Transverse colon (tissue), 4 donors: ENCODE measurements around the gene TGM1. TPM values are rescaled to one million over a fixed set of nuclear protein-coding genes. Genes with fewer than 3 reads are reported as not detected.

Experiments used
- DNase-seq: peaks from one replicate; pipeline ENCODE4 v3.0.0-alpha.2; 2019
- H3K27ac ChIP-seq, 4 donors: fragments of 200-600 bp; sonication (generic); 2 replicates each; pipeline ENCODE4 v1.5.1; 2016 to 2018; ENCODE audit warnings: inconsistent platforms in 4 of 4
- H3K27me3 ChIP-seq: fragments of 200-600 bp; sonication (generic); 2 replicates; pipeline ENCODE4 v1.5.1; 2017; ENCODE audit warnings: inconsistent platforms
- H3K36me3 ChIP-seq, 4 donors: fragments of 200-600 bp; sonication (generic); 2 replicates each; pipeline ENCODE4 v1.5.1; 2017 to 2019; ENCODE audit warnings: inconsistent platforms in 4 of 4
- H3K4me1 ChIP-seq, 4 donors: fragments of 200-600 bp; sonication (generic); 2 replicates each; pipeline ENCODE4 v1.5.1; 2017 to 2020; ENCODE audit warnings: inconsistent platforms in 4 of 4
- H3K4me3 ChIP-seq, 4 donors: fragments of 200-600 bp; sonication (generic); 1 replicate in 1 of 4; 2 replicates in 3 of 4; pipeline versions ENCODE4 v1.5.1 to v1.6.1; 2017 to 2019; ENCODE audit warnings: inconsistent platforms in 4 of 4
- H3K9me3 ChIP-seq, 2 donors: fragments of 200-600 bp; sonication (generic); 2 replicates each; pipeline ENCODE4 v1.5.1; 2017 to 2019; ENCODE audit warnings: inconsistent platforms in 2 of 2
- EP300 ChIP-seq: sonication (generic); formaldehyde crosslinking; IDR thresholded peaks from one replicate; pipeline ENCODE4 v1.6.1; 2017; ENCODE audit warnings: antibody characterized with exemption, low read depth
- POLR2A ChIP-seq: fragments of 450-650 bp; IDR thresholded peaks from one replicate; pipeline ENCODE4 v1.6.1; 2016; ENCODE audit warnings: antibody characterized with exemption, mild to moderate bottlenecking, moderate library complexity
- POLR2AphosphoS5 ChIP-seq, 3 donors: sonication (generic); formaldehyde crosslinking; IDR thresholded peaks; one replicate each; pipeline ENCODE4 v1.6.1; 2016; ENCODE audit warnings: antibody characterized with exemption in 3 of 3
- WGBS, 2 donors: methylation state at CpG; one replicate each; pipeline ENCODE4 v1.1.5; 2018; ENCODE audit warnings: low coverage in 1 of 2; 5-methylcytosine and 5-hydroxymethylcytosine counted together
- in situ Hi-C, 4 donors: fragments of 200-750 bp; cut with MboI; loops; one replicate each; pipeline versions ENCODE4 v1.15.0 to v1.15.1; 2017; ENCODE audit warnings: low sequenced_read_pairs in 3 of 4, low pct_ligation_motif_present in 1 of 4, low pct_unique_long_range_greater_than_20kb in 1 of 4
- intact Hi-C: fragments of 100-400 bp; cut with DNase I; formaldehyde crosslinking; loops from one replicate; pipeline ENCODE4 v1.15.1; 2023; ENCODE audit warnings: low total_unique reads
- total RNA-seq, 4 donors: library from RNA; depleted of rRNA; stranded (reverse); fragments of >200 nt; gene quantifications; one replicate each; pipeline ENCODE4 v1.1.0, GENCODE V29; 2016
- TF ChIP-seq, protein P1 (sequence below), 5 experiments: fragments of 200-600 bp in 3 of 5; fragments of 450-650 bp in 2 of 5; sonication (generic) in 3 of 5; IDR thresholded peaks; 1 replicate in 2 of 5; 2 replicates in 3 of 5; pipeline ENCODE4 v1.5.1; 2016 to 2017; ENCODE audit warnings: antibody characterized with exemption in 5 of 5, inconsistent platforms in 3 of 5, mild to moderate bottlenecking in 2 of 5, moderate library complexity in 1 of 5

Gene TGM1
- total RNA-seq, 4 donors from 2014 or later: 1.4 to 96.5 (median 2.2) TPM; not detected in 1

DNA sequence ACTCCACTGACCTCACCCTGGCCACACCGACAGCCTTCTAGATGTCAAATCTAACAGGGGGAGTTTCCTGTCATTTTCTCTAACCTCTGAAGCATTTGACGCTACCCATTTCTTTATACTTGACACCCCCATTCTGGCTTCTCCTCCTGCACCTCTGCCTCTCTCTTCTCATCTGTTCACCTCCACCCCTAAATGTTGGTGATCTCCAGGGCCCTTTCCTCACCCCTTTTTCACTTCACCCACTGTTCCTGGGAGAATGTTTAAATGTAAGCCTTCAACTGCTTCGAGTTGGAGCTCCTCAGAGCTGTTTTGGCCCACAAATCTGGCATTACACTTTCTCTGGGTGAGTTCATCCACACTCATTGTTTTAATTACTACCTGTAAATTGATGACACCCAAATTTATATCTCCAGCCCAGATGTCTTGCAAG, 8.9 kb upstream of the TGM1 start:
- TF ChIP-seq EP300: no peak
- TF ChIP-seq POLR2A: no peak
- TF ChIP-seq, protein P1, sequence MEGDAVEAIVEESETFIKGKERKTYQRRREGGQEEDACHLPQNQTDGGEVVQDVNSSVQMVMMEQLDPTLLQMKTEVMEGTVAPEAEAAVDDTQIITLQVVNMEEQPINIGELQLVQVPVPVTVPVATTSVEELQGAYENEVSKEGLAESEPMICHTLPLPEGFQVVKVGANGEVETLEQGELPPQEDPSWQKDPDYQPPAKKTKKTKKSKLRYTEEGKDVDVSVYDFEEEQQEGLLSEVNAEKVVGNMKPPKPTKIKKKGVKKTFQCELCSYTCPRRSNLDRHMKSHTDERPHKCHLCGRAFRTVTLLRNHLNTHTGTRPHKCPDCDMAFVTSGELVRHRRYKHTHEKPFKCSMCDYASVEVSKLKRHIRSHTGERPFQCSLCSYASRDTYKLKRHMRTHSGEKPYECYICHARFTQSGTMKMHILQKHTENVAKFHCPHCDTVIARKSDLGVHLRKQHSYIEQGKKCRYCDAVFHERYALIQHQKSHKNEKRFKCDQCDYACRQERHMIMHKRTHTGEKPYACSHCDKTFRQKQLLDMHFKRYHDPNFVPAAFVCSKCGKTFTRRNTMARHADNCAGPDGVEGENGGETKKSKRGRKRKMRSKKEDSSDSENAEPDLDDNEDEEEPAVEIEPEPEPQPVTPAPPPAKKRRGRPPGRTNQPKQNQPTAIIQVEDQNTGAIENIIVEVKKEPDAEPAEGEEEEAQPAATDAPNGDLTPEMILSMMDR (IDR thresholded peaks at IDR 0.05): no peak
- no peak for TF ChIP-seq POLR2AphosphoS5 (IDR thresholded peaks at IDR 0.05)
- intact Hi-C loops: no loop called here
- peaks cover 0 to 8% (median 0%) of the 10 kb centered on the region in 4 donors for H3K36me3 ChIP-seq

DNA sequence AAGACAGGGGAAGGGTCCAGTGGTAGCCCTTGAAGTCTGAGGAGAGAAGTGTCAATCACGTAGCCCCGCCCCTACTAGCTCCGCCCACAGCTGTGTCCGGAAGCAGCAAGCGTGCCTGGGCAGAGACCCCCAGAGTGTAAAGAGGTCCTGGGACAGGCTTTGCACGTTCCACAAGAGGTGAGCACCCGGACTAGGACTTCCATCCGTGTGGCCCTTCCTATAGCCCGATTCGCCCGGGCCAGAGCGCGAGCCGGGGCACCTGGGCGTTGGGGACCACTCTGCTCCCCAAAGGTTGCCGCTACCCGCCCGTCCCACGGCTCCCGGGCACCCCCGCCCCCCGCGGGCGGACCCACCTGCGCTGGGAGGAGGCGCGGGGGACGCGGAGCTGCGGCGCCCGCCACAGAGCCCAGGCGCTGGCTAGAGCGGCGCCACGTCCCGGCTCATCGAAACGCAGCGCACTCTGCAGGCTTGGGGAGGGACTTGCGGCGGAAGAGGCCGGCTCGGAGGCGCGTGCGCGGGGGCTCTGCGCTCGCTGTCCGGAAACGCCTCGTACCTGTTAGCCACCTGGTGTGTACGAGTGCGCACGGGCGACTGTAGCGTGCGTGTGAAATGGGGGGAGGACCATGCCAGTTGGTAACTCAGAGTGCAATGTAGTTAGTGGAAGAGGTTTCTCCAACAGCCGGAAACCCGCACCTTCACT, 8.3 kb upstream of the TGM1 start, which contains the start of gene RABGGTA:
Gene RABGGTA, minus strand, starts transcription at position 464 of the 700 bp plus-strand sequence. CDS start 482 bp downstream, outside the sequence.
- Histone ChIP-seq H3K27ac (peak within 1 kb of the TSS; percentile 93 to 98 (median 97)), H3K4me3 (peak within 1 kb of the TSS; percentile 76 to 92 (median 86)), H3K36me3 (peaks cover 0 to 12% (median 0%) of the 10 kb centered on the region in 4 donors), H3K4me1 (peaks cover 0 to 15% (median 2%) of the 10 kb centered on the region in 4 donors), H3K27me3 (no peaks in the 10 kb centered on the region), H3K9me3 (no peaks in the 10 kb centered on the region)
- intact Hi-C loops (no loop called here), in situ Hi-C loops (no loop called here)
- peak; percentile 93 for DNase-seq
- 0 to 1% methylated on average over 2 to 49 of the region's 61 CpGs for WGBS, 2 donors
- TF ChIP-seq POLR2A (peak; percentile 75), EP300 (no peak), POLR2AphosphoS5 (IDR thresholded peaks at IDR 0.05) (peak; percentile 45 to 84 (median 72))
- TF ChIP-seq, protein P1 (IDR thresholded peaks at IDR 0.05): peak; percentile 61 to 84 (median 69)

More for the DNA sequence above, 8.9 kb upstream of the TGM1 start:
- in situ Hi-C loops: no loop called here
- no peaks in the 10 kb centered on the region for H3K27me3 ChIP-seq
- no peak for DNase-seq
- no peaks in the 10 kb centered on the region for H3K9me3 ChIP-seq
- peak overlapping the region; percentile 76 to 92 (median 86) for H3K4me3 ChIP-seq
- WGBS, 2 donors: 0 to 13% methylated on average over 2 to 3 of the region's 3 CpGs
- H3K4me1 ChIP-seq: peaks cover 0 to 15% (median 2%) of the 10 kb centered on the region in 4 donors
- H3K27ac ChIP-seq: peak overlapping the region; percentile 93 to 98 (median 97)

DNA sequence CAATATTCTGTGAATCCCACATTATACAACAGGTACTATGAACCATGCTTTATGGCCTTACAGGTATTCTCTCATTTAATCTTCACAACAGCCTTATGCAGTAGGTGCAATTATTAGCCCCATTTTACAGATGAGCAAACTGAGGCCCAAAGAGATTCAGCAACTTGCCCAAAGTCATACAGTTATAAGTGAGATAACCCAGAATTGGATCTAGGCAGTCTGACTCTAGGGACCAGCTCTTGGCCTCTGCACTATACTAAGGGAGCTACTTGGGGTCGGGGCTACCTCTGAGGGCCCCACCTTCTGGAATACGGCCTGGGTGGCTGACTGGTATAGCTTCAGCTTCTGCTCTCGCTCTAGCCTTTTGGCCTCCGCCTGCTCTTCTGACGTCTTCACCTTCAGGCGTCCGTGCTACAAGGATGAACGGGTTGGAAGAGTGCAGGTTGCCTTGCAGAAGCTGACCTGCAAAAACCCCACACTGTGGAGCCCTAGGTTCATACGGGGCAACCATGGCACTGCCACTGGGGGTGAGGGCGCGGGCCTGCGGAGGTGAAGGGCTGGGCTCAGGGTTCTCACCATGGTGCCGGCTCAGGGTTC, 7.7 kb upstream of the TGM1 start:
- peaks cover 0 to 18% (median 0%) of the 10 kb centered on the region in 4 donors for H3K36me3 ChIP-seq
- peak overlapping the region; percentile 93 to 98 (median 97) for H3K27ac ChIP-seq
- DNase-seq: no peak
- H3K4me3 ChIP-seq: peak overlapping the region; percentile 76 to 92 (median 86)
- in situ Hi-C loops: no loop called here
- no peaks in the 10 kb centered on the region for H3K9me3 ChIP-seq
- H3K4me1 ChIP-seq: peaks cover 0 to 15% (median 2%) of the 10 kb centered on the region in 4 donors
- intact Hi-C loops: no loop called here
- 16% methylated on average over 9 of the region's 13 CpGs; no CpG with 5 or more reads in 1 of the 2 donors for WGBS, 2 donors
- H3K27me3 ChIP-seq: no peaks in the 10 kb centered on the region
- no peak for TF ChIP-seq POLR2A
- no peak for TF ChIP-seq POLR2AphosphoS5 (IDR thresholded peaks at IDR 0.05)
- TF ChIP-seq, protein P1 (IDR thresholded peaks at IDR 0.05): no peak
- no peak for TF ChIP-seq EP300

DNA sequence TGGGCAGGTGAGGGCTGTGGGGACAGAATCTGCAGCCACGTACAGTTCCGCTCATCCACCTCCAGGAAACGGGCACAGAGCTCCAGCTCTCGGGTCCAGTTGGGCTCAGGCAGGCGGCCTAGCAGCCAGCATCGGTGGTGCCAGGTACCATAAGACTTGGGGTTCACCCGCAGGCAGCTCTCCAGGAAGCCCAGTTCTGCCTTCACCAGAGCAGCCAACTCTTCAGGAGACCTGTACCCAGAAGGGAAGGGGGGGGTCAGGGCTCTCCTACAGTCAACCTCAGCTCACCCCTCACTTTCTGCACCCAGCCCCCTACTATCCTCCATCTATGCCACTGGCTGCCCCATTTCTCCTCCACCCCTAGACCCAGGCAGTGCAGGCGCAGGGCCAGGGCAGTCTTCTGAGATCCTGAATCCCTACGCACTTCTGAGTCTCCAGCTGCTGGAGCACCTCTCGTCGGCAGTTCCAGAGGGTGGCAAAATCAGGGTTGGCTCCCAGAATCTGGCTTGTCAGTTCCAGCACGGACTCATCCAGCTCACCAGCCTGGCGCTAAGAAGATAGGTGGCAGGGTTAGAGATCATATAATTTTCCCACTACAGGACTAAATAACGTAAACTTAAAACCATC, 7.0 kb upstream of the TGM1 start:
- Histone ChIP-seq H3K4me3 (no peak overlapping the region), H3K36me3 (peaks cover 0 to 18% (median 0%) of the 10 kb centered on the region in 4 donors), H3K27me3 (no peaks in the 10 kb centered on the region), H3K27ac (no peak overlapping the region), H3K9me3 (no peaks in the 10 kb centered on the region), H3K4me1 (peaks cover 0 to 15% (median 2%) of the 10 kb centered on the region in 4 donors)
- TF ChIP-seq POLR2A: no peak
- no peak for TF ChIP-seq EP300
- TF ChIP-seq, protein P1 (IDR thresholded peaks at IDR 0.05): no peak
- no peak for TF ChIP-seq POLR2AphosphoS5 (IDR thresholded peaks at IDR 0.05)
- intact Hi-C loops: no loop called here
- WGBS, 2 donors: 100% methylated on average over 11 of the region's 14 CpGs; no CpG with 5 or more reads in 1 of the 2 donors
- DNase-seq: no peak
- in situ Hi-C loops: no loop called here
